Effector CD4-positive, alpha-beta T cell (primary cell): ENCODE measurements around the gene KIF16B.

ENCODE experiments used
- DNase-seq: peaks from one replicate; pipeline ENCODE4 v3.0.0-alpha.2; 2020

KIF16B gene

GRCh38 chr20:16390991-16391390 is 182.3 kb downstream of the KIF16B start:
- DNase-seq: no peak

- no peak for DNase-seq
Observed at GRCh38 chr20:16388731-16389130, 184.5 kb downstream of the KIF16B start.

- no peak for DNase-seq
Observed at GRCh38 chr20:16387666-16388065, 185.6 kb downstream of the KIF16B start.

- DNase-seq: no peak
Observed at GRCh38 chr20:16385891-16386290, 187.4 kb downstream of the KIF16B start.

- DNase-seq: no peak
Observed at GRCh38 chr20:16385462-16385861, 187.8 kb downstream of the KIF16B start.

- no peak for DNase-seq
Observed at GRCh38 chr20:16381444-16381843, 191.8 kb downstream of the KIF16B start.

GRCh38 chr20:16378712-16379370 is 194.4 kb downstream of the KIF16B start:
- no peak for DNase-seq

- no peak for DNase-seq
Observed at GRCh38 chr20:16378122-16378521, 195.1 kb downstream of the KIF16B start.

- no peak for DNase-seq
Observed at GRCh38 chr20:16369441-16369840, 203.8 kb downstream of the KIF16B start.

GRCh38 chr20:16368645-16369292 is 204.5 kb downstream of the KIF16B start:
- no peak for DNase-seq

- no peak for DNase-seq
Observed at GRCh38 chr20:16367948-16368560, 205.2 kb downstream of the KIF16B start.

GRCh38 chr20:16366529-16366928 is 206.7 kb downstream of the KIF16B start:
- DNase-seq: no peak

GRCh38 chr20:16364320-16364687 is 208.9 kb downstream of the KIF16B start:
- no peak for DNase-seq

GRCh38 chr20:16363506-16364319 is 209.5 kb downstream of the KIF16B start:
- no peak for DNase-seq

GRCh38 chr20:16362642-16363041 is 210.6 kb downstream of the KIF16B start:
- DNase-seq: no peak

GRCh38 chr20:16360668-16361067 is 212.6 kb downstream of the KIF16B start:
- no peak for DNase-seq

GRCh38 chr20:16353417-16353781 is 219.8 kb downstream of the KIF16B start:
- no peak for DNase-seq

- no peak for DNase-seq
Observed at GRCh38 chr20:16352751-16353416, 220.4 kb downstream of the KIF16B start.

- no peak for DNase-seq
Observed at GRCh38 chr20:16352321-16352720, 220.9 kb downstream of the KIF16B start.

- no peak for DNase-seq
Observed at GRCh38 chr20:16351415-16351814, 221.8 kb downstream of the KIF16B start.

GRCh38 chr20:16350465-16350864 is 222.8 kb downstream of the KIF16B start:
- DNase-seq: no peak

- DNase-seq: no peak
Observed at GRCh38 chr20:16349523-16350260, 223.6 kb downstream of the KIF16B start.
